ENCODE measurements around the gene PODXL2. TPM values are rescaled to one million over a fixed set of nuclear protein-coding genes. Genes with fewer than 3 reads are reported as not detected.

Gene PODXL2
- total and polyA plus RNA-seq, 2 of the 8 experiments (the other 6 are each of a cell fraction or from before 2014, with no cell fraction given), result 27.6 to 31.6 TPM

DNA sequence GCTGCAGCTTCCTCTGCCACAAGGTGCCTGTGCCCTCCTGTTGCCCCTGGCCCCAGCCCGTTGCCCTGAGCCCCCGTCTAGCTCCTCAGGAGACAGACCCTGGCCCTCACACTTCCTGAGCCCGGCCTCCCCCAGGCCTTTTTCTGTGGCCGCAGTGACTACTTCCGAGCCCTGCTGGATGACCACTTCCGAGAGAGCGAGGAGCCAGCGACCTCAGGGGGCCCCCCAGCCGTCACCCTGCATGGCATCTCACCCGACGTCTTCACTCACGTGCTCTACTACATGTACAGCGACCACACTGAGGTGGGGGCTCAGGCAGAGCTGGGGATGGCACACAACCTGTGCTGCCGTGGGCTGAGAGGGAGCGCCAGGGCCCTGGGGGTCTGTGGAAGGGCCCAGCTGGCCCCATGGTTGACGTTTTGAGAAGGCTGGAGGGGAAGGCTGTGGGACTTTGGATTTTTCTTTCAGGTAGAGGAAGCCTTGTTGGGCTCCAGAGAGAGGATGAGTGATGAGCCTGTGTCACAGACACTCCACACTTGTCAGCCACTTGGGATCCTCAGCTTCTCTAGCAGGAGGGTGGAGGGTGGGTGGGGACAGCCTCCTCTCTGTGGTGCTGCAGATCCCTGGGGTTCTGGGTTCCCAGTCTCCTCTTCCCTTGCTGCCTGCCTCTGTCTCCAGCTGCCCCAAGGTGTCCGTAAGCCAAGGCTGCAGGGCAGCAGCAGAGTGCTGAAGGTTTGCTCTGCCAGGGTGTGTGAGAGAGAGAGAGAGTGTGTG, 48.7 kb downstream of the PODXL2 start (continued):
- TF ChIP-seq KDM4A (IDR thresholded peaks at IDR 0.05; ENCODE audit: low read depth, low read length, severe bottlenecking), result no peak
- TF ChIP-seq, protein P1, sequence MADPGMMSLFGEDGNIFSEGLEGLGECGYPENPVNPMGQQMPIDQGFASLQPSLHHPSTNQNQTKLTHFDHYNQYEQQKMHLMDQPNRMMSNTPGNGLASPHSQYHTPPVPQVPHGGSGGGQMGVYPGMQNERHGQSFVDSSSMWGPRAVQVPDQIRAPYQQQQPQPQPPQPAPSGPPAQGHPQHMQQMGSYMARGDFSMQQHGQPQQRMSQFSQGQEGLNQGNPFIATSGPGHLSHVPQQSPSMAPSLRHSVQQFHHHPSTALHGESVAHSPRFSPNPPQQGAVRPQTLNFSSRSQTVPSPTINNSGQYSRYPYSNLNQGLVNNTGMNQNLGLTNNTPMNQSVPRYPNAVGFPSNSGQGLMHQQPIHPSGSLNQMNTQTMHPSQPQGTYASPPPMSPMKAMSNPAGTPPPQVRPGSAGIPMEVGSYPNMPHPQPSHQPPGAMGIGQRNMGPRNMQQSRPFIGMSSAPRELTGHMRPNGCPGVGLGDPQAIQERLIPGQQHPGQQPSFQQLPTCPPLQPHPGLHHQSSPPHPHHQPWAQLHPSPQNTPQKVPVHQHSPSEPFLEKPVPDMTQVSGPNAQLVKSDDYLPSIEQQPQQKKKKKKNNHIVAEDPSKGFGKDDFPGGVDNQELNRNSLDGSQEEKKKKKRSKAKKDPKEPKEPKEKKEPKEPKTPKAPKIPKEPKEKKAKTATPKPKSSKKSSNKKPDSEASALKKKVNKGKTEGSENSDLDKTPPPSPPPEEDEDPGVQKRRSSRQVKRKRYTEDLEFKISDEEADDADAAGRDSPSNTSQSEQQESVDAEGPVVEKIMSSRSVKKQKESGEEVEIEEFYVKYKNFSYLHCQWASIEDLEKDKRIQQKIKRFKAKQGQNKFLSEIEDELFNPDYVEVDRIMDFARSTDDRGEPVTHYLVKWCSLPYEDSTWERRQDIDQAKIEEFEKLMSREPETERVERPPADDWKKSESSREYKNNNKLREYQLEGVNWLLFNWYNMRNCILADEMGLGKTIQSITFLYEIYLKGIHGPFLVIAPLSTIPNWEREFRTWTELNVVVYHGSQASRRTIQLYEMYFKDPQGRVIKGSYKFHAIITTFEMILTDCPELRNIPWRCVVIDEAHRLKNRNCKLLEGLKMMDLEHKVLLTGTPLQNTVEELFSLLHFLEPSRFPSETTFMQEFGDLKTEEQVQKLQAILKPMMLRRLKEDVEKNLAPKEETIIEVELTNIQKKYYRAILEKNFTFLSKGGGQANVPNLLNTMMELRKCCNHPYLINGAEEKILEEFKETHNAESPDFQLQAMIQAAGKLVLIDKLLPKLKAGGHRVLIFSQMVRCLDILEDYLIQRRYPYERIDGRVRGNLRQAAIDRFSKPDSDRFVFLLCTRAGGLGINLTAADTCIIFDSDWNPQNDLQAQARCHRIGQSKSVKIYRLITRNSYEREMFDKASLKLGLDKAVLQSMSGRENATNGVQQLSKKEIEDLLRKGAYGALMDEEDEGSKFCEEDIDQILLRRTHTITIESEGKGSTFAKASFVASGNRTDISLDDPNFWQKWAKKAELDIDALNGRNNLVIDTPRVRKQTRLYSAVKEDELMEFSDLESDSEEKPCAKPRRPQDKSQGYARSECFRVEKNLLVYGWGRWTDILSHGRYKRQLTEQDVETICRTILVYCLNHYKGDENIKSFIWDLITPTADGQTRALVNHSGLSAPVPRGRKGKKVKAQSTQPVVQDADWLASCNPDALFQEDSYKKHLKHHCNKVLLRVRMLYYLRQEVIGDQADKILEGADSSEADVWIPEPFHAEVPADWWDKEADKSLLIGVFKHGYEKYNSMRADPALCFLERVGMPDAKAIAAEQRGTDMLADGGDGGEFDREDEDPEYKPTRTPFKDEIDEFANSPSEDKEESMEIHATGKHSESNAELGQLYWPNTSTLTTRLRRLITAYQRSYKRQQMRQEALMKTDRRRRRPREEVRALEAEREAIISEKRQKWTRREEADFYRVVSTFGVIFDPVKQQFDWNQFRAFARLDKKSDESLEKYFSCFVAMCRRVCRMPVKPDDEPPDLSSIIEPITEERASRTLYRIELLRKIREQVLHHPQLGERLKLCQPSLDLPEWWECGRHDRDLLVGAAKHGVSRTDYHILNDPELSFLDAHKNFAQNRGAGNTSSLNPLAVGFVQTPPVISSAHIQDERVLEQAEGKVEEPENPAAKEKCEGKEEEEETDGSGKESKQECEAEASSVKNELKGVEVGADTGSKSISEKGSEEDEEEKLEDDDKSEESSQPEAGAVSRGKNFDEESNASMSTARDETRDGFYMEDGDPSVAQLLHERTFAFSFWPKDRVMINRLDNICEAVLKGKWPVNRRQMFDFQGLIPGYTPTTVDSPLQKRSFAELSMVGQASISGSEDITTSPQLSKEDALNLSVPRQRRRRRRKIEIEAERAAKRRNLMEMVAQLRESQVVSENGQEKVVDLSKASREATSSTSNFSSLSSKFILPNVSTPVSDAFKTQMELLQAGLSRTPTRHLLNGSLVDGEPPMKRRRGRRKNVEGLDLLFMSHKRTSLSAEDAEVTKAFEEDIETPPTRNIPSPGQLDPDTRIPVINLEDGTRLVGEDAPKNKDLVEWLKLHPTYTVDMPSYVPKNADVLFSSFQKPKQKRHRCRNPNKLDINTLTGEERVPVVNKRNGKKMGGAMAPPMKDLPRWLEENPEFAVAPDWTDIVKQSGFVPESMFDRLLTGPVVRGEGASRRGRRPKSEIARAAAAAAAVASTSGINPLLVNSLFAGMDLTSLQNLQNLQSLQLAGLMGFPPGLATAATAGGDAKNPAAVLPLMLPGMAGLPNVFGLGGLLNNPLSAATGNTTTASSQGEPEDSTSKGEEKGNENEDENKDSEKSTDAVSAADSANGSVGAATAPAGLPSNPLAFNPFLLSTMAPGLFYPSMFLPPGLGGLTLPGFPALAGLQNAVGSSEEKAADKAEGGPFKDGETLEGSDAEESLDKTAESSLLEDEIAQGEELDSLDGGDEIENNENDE (IDR thresholded peaks at IDR 0.05; ENCODE audit: insufficient replicate concordance, low read length), result no peak
- TF ChIP-seq RAD21 (IDR thresholded peaks at IDR 0.05 in 1 of 2, conservative IDR thresholded peaks at IDR 0.05 in 1 of 2; ENCODE audit: low read depth in 2 of 2, low read length in 2 of 2), result no peak
- no peak for TF ChIP-seq NRF1 (IDR thresholded peaks at IDR 0.05; ENCODE audit: low read depth, low read length)
- TF ChIP-seq SRF (IDR thresholded peaks at IDR 0.05; ENCODE audit: low read depth, low read length), result no peak
- TF ChIP-seq SP4 (IDR thresholded peaks at IDR 0.05; ENCODE audit: low read length), result no peak
- TF ChIP-seq YY1 (IDR thresholded peaks at IDR 0.05; ENCODE audit: low read depth, low read length), result no peak
- no peak for TF ChIP-seq SP1 (IDR thresholded peaks at IDR 0.05; ENCODE audit: low read depth, low read length)

All from H1 (cell line).